ENCODE measurements around the gene ARHGEF28. TPM values are rescaled to one million over a fixed set of nuclear protein-coding genes. Genes with fewer than 3 reads are reported as not detected.

ARHGEF28 gene
- total RNA-seq, 1 donor from 2014 or later = 3.5 TPM

GRCh38 chr5:73649926-73650325, 23.9 kb downstream of the ARHGEF28 start:
- intact Hi-C loops (cut with micrococcal nuclease) = no loop called here
- DNase-seq (no peak), ATAC-seq (no peak)

GRCh38 chr5:73652391-73652790, 26.4 kb downstream of the ARHGEF28 start:
- intact Hi-C loops (cut with micrococcal nuclease) = no loop called here
- ATAC-seq (no peak), DNase-seq (no peak)

- DNase-seq (no peak), ATAC-seq (no peak)
- intact Hi-C loops (cut with micrococcal nuclease) = no loop called here
These were observed 28.3 kb downstream of the ARHGEF28 start for GRCh38 chr5:73654171-73654811.

GRCh38 chr5:73654819-73655318, 28.9 kb downstream of the ARHGEF28 start:
- no peak for ATAC-seq
- no peak for DNase-seq
- intact Hi-C loops (cut with micrococcal nuclease) = no loop called here

GRCh38 chr5:73655521-73656160, 29.6 kb downstream of the ARHGEF28 start:
- ATAC-seq (no peak), DNase-seq (no peak)
- intact Hi-C loops (cut with micrococcal nuclease) = no loop called here

GRCh38 chr5:73661753-73662152, 35.8 kb downstream of the ARHGEF28 start:
- ATAC-seq = no peak
- DNase-seq = no peak
- intact Hi-C loops (cut with micrococcal nuclease) = no loop called here

- DNase-seq (no peak), ATAC-seq (no peak)
- intact Hi-C loops (cut with micrococcal nuclease) = no loop called here
These were observed 37.3 kb downstream of the ARHGEF28 start for GRCh38 chr5:73663161-73663859.

- ATAC-seq (no peak), DNase-seq (no peak)
- intact Hi-C loops (cut with micrococcal nuclease) = no loop called here
These were observed 37.9 kb downstream of the ARHGEF28 start for GRCh38 chr5:73663860-73664240.

GRCh38 chr5:73664796-73665195, 38.8 kb downstream of the ARHGEF28 start:
- ATAC-seq (no peak), DNase-seq (no peak)
- intact Hi-C loops (cut with micrococcal nuclease) = no loop called here

- ATAC-seq = no peak
- DNase-seq = no peak
- intact Hi-C loops (cut with micrococcal nuclease) = no loop called here
These were observed 40.9 kb downstream of the ARHGEF28 start for GRCh38 chr5:73666891-73667290.

- intact Hi-C loops (cut with micrococcal nuclease) = no loop called here
- DNase-seq = no peak
- ATAC-seq = no peak
These were observed 42.0 kb downstream of the ARHGEF28 start for GRCh38 chr5:73668017-73668416.

- no peak for DNase-seq
- intact Hi-C loops (cut with micrococcal nuclease) = no loop called here
- no peak for ATAC-seq
These were observed 42.6 kb downstream of the ARHGEF28 start for GRCh38 chr5:73668486-73669111.

GRCh38 chr5:73670731-73671130, 44.7 kb downstream of the ARHGEF28 start:
- ATAC-seq = no peak
- intact Hi-C loops (cut with micrococcal nuclease) = no loop called here
- no peak for DNase-seq

GRCh38 chr5:73672132-73672531, 46.1 kb downstream of the ARHGEF28 start:
- intact Hi-C loops (cut with micrococcal nuclease) = no loop called here
- no peak for ATAC-seq

GRCh38 chr5:73673161-73673591, 47.2 kb downstream of the ARHGEF28 start:
- ATAC-seq (no peak), DNase-seq (no peak)
- intact Hi-C loops (cut with micrococcal nuclease) = no loop called here

More at GRCh38 chr5:73672132-73672531, 46.1 kb downstream of the ARHGEF28 start:
- DNase-seq = no peak

GRCh38 chr5:73674669-73675004, 48.6 kb downstream of the ARHGEF28 start:
- intact Hi-C loops (cut with micrococcal nuclease) = no loop called here
- ATAC-seq = no peak

GRCh38 chr5:73678322-73678740, 52.3 kb downstream of the ARHGEF28 start:
- intact Hi-C loops (cut with micrococcal nuclease) = no loop called here
- ATAC-seq = no peak
- no peak for DNase-seq

More at GRCh38 chr5:73674669-73675004, 48.6 kb downstream of the ARHGEF28 start:
- no peak for DNase-seq

GRCh38 chr5:73678807-73679206, 52.8 kb downstream of the ARHGEF28 start:
- DNase-seq = no peak
- no peak for ATAC-seq
- intact Hi-C loops (cut with micrococcal nuclease) = no loop called here

- intact Hi-C loops (cut with micrococcal nuclease) = no loop called here
- ATAC-seq (no peak), DNase-seq (no peak)
These were observed 56.2 kb downstream of the ARHGEF28 start for GRCh38 chr5:73682176-73682575.

GRCh38 chr5:73684691-73685090, 58.7 kb downstream of the ARHGEF28 start:
- no peak for DNase-seq
- intact Hi-C loops (cut with micrococcal nuclease) = no loop called here
- ATAC-seq = no peak
